HEK293 (cell line): ENCODE results near the gene FOXP1.

Experiments
- CTCF ChIA-PET: fragments of 350-600 bp; formaldehyde crosslinking; extraction: SDS; loops from one replicate; lab custom pipeline; 2021; ENCODE audit warnings: antibody characterized with exemption; lab: Yijun Ruan, JAX
- POLR2A ChIA-PET: fragments of 300-600 bp; formaldehyde crosslinking; extraction: SDS; loops from one replicate; lab custom pipeline; 2020; ENCODE audit warnings: antibody characterized with exemption, inconsistent platforms; lab: Yijun Ruan, JAX
- H3K27ac ChIP-seq: fragments of 200-500 bp; sonication (Bioruptor generic); 2 replicates; pipeline ENCODE4 v1.5.1; 2014; ENCODE audit warnings: low read depth, low read length, control low read depth, inconsistent platforms; ENCODE audit errors: extremely low read depth
- H3K36me3 ChIP-seq, 2 experiments: fragments of 200-500 bp in 1 of 2; sonication (Bioruptor generic) in 1 of 2; 1 replicate in 1 of 2; 2 replicates in 1 of 2; pipeline ENCODE4 v1.5.1; 2014 to 2017; ENCODE audit warnings: inconsistent platforms in 2 of 2, low read length in 2 of 2; ENCODE audit not compliant: control insufficient read depth in 2 of 2, insufficient read depth in 1 of 2
- H3K4me1 ChIP-seq: fragments of 200-500 bp; sonication (Bioruptor generic); 2 replicates; pipeline ENCODE4 v1.5.1; 2014; ENCODE audit warnings: mild to moderate bottlenecking, low read length, inconsistent platforms; ENCODE audit not compliant: control insufficient read depth, insufficient read depth
- H3K4me3 ChIP-seq: 2 replicates; pipeline ENCODE4 v1.5.1; 2011; ENCODE audit warnings: low read depth, mild to moderate bottlenecking, control low read depth, low read length, moderate library complexity
- H3K9me3 ChIP-seq: fragments of 200-500 bp; sonication (Bioruptor generic); 2 replicates; pipeline ENCODE4 v1.5.1; 2014; ENCODE audit warnings: low read depth, low read length, inconsistent platforms; ENCODE audit not compliant: control insufficient read depth, insufficient read depth
- GLI2 ChIP-seq: fragments of 450-650 bp; formaldehyde crosslinking; IDR thresholded peaks from 2 replicates; pipeline ENCODE4; 2017; ENCODE audit warnings: missing biosample characterization, missing genetic modification characterization, low read depth, borderline replicate concordance
- GLIS2 ChIP-seq: fragments of 450-650 bp; formaldehyde crosslinking; IDR thresholded peaks from 2 replicates; pipeline ENCODE4 v1.5.1; 2016; ENCODE audit warnings: missing biosample characterization, missing genetic modification characterization
- HOXA7 ChIP-seq: sonication (generic); formaldehyde crosslinking; IDR thresholded peaks from 2 replicates; pipeline ENCODE4 v1.8.1; 2022; ENCODE audit warnings: missing genetic modification reagents, borderline replicate concordance
- KLF1 ChIP-seq: fragments of 450-650 bp; formaldehyde crosslinking; IDR thresholded peaks from 2 replicates; pipeline ENCODE4 v1.5.1; 2016; ENCODE audit warnings: missing biosample characterization, missing genetic modification characterization
- KLF10 ChIP-seq: fragments of 450-650 bp; IDR thresholded peaks from 2 replicates; pipeline ENCODE4 v1.5.1; 2018; ENCODE audit warnings: missing biosample characterization, mild to moderate bottlenecking, missing genetic modification characterization
- OVOL3 ChIP-seq: fragments of 450-650 bp; formaldehyde crosslinking; IDR thresholded peaks from 2 replicates; pipeline ENCODE4 v1.5.1; 2016; ENCODE audit warnings: missing biosample characterization, missing genetic modification characterization
- PRDM1 ChIP-seq: fragments of 450-650 bp; formaldehyde crosslinking; IDR thresholded peaks from 2 replicates; pipeline ENCODE4; 2016; ENCODE audit warnings: missing biosample characterization, missing genetic modification characterization
- PRDM2 ChIP-seq: fragments of 450-650 bp; formaldehyde crosslinking; IDR thresholded peaks from 2 replicates; pipeline ENCODE4 v1.5.1; 2016; ENCODE audit warnings: missing biosample characterization, missing genetic modification characterization, borderline replicate concordance
- SCRT1 ChIP-seq: fragments of 450-650 bp; formaldehyde crosslinking; IDR thresholded peaks from 2 replicates; pipeline ENCODE4 v1.5.1; 2016; ENCODE audit warnings: missing biosample characterization, missing genetic modification characterization, borderline replicate concordance
- SETDB1 ChIP-seq: IDR thresholded peaks from one replicate; pipeline ENCODE4 v1.6.1; 2017; ENCODE audit warnings: mild to moderate bottlenecking, low read length, moderate library complexity, mixed read lengths; ENCODE audit not compliant: insufficient read length
- TCF7L2 ChIP-seq: IDR thresholded peaks from 2 replicates; pipeline ENCODE4 v1.6.1; 2011; ENCODE audit warnings: low read depth, mild to moderate bottlenecking, inconsistent platforms, low read length, moderate library complexity, borderline replicate concordance
- YY2 ChIP-seq: fragments of 450-650 bp; formaldehyde crosslinking; IDR thresholded peaks from 2 replicates; pipeline ENCODE4 v1.5.1; 2016; ENCODE audit warnings: missing biosample characterization, missing genetic modification characterization
- ZFP37 ChIP-seq: fragments of 450-650 bp; formaldehyde crosslinking; IDR thresholded peaks from 2 replicates; pipeline ENCODE4 v1.5.1; 2016; ENCODE audit warnings: missing biosample characterization, missing genetic modification characterization
- ZNF16 ChIP-seq: fragments of 450-650 bp; formaldehyde crosslinking; IDR thresholded peaks from 2 replicates; pipeline ENCODE4 v1.5.1; 2016; ENCODE audit warnings: low read depth, missing biosample characterization, missing genetic modification characterization
- ZNF24 ChIP-seq: fragments of 450-650 bp; formaldehyde crosslinking; IDR thresholded peaks from 2 replicates; pipeline ENCODE4 v1.5.1; 2016; ENCODE audit warnings: missing biosample characterization, missing genetic modification characterization
- ZNF248 ChIP-seq: fragments of 450-650 bp; formaldehyde crosslinking; IDR thresholded peaks from 2 replicates; pipeline ENCODE4 v1.5.1; 2017; ENCODE audit warnings: missing biosample characterization, missing genetic modification characterization
- ZNF433 ChIP-seq: fragments of 450-650 bp; formaldehyde crosslinking; IDR thresholded peaks from 2 replicates; pipeline ENCODE4 v1.5.1; 2016; ENCODE audit warnings: missing biosample characterization, missing genetic modification characterization, low read depth
- ZNF521 ChIP-seq: fragments of 450-650 bp; formaldehyde crosslinking; IDR thresholded peaks from 2 replicates; pipeline ENCODE4 v1.5.1; 2017; ENCODE audit warnings: missing biosample characterization, mild to moderate bottlenecking, missing genetic modification characterization
- ZNF555 ChIP-seq: fragments of 450-650 bp; formaldehyde crosslinking; conservative IDR thresholded peaks from 2 replicates; pipeline ENCODE4 v1.5.1; 2017; ENCODE audit warnings: missing biosample characterization, mild to moderate bottlenecking, missing genetic modification characterization, inconsistent platforms
- ZNF561 ChIP-seq: fragments of 450-650 bp; IDR thresholded peaks from 2 replicates; pipeline ENCODE4 v1.5.1; 2018; ENCODE audit warnings: missing biosample characterization, missing genetic modification characterization, borderline replicate concordance
- ZNF580 ChIP-seq: fragments of 450-650 bp; formaldehyde crosslinking; IDR thresholded peaks from 2 replicates; pipeline ENCODE4 v1.5.1; 2016; ENCODE audit warnings: missing biosample characterization, missing genetic modification characterization
- ZNF610 ChIP-seq: fragments of 450-650 bp; formaldehyde crosslinking; IDR thresholded peaks from 2 replicates; pipeline ENCODE4 v1.5.1; 2016; ENCODE audit warnings: missing biosample characterization, missing genetic modification characterization, borderline replicate concordance
- ZNF658 ChIP-seq: fragments of 450-650 bp; formaldehyde crosslinking; IDR thresholded peaks from 2 replicates; pipeline ENCODE4; 2016; ENCODE audit warnings: missing biosample characterization, missing genetic modification characterization
- ZNF776 ChIP-seq: fragments of 450-650 bp; formaldehyde crosslinking; IDR thresholded peaks from 2 replicates; pipeline ENCODE4 v1.5.0; 2017; ENCODE audit warnings: missing biosample characterization, missing genetic modification characterization, borderline replicate concordance
- ZNF777 ChIP-seq: fragments of 450-650 bp; formaldehyde crosslinking; IDR thresholded peaks from 2 replicates; pipeline ENCODE4 v1.5.1; 2017; ENCODE audit warnings: missing biosample characterization, missing genetic modification characterization, borderline replicate concordance
- ZNF837 ChIP-seq: fragments of 450-650 bp; formaldehyde crosslinking; IDR thresholded peaks from 2 replicates; pipeline ENCODE4 v1.5.1; 2016; ENCODE audit warnings: missing biosample characterization, missing genetic modification characterization
- ZXDB ChIP-seq: fragments of 450-650 bp; formaldehyde crosslinking; IDR thresholded peaks from 2 replicates; pipeline ENCODE4 v1.5.1; 2016; ENCODE audit warnings: missing biosample characterization, missing genetic modification characterization
- TF ChIP-seq, protein P1 (sequence below): fragments of 450-650 bp; formaldehyde crosslinking; IDR thresholded peaks from 2 replicates; pipeline ENCODE4 v1.5.1; 2016; ENCODE audit warnings: missing biosample characterization, missing genetic modification characterization

Gene FOXP1

DNA sequence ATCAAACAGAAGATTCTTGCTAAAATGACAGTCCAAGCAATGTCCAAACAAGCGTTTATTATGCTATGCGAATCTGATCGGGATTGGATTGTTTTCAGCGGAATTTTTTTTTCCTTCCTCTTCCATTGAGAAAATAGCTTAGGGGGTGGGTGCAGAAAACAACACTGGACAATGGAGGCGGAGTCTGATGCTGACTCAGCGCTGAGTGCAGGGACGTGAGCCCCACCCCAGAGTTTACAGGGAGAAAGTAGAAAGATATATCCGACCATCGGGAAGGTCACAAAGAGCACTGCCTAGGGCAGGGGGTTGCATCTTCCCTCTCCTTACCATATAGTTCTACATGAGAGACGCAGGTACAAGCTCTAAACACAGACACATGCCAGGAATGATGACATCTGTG is 117.0 kb downstream of the FOXP1 start (continued):
- TF ChIP-seq ZNF580 (tag by site-specific recombination) (no peak), ZFP37 (no peak), ZNF837 (tag by site-specific recombination) (no peak), KLF1 (no peak), SETDB1 (no peak), HOXA7 (CRISPR knock-in tag) (no peak), ZNF777 (tag by site-specific recombination) (no peak), ZNF776 (tag by site-specific recombination) (no peak), ZNF610 (tag by site-specific recombination) (no peak), ZNF561 (tag by site-specific recombination) (no peak)
- TF ChIP-seq, all 188 proteins: peak for 4

DNA sequence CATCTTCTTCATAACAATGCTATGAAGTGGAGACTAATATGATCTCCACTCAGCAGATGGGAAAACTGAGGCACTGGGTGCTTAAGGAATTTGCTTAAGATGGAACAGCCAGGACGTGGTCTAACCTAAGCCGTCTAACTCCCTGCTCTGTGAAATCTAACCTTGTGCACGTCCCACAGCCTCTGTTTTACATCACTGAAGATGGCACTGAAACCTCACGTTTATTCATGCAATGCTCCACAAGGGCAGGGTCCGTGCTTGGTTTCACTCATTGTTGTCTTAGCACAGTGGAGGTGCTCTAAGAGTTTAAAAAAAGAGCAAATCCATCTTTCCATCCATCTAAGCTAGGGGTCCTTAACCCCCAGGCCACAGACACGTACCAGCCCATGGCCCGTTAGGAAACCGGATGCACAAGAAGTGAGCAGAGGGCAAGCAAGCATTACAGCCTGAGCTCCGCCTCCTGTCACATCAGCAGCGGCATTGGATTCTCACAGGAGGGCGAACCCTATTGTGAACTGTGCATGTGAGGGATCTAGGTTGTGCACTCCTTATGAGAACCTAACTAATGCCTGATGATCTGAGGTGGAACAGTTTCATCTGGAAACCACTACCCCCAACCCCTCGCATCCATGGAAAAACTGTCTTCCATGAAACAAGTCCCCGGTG is 118.0 kb downstream of the FOXP1 start:
- ChIA-PET CTCF (no interaction called here), POLR2A (no interaction called here)
- Histone ChIP-seq H3K4me1 (no peaks in the 10 kb centered on the region; the same call in 1 of the 2 replicates), H3K9me3 (no peaks in the 10 kb centered on the region), H3K36me3 (no peaks in the 10 kb centered on the region), H3K4me3 (no peak overlapping the region), H3K27ac (no peak overlapping the region)
- TF ChIP-seq ZNF16 (tag by site-specific recombination): no peak
- TF ChIP-seq, protein P1, sequence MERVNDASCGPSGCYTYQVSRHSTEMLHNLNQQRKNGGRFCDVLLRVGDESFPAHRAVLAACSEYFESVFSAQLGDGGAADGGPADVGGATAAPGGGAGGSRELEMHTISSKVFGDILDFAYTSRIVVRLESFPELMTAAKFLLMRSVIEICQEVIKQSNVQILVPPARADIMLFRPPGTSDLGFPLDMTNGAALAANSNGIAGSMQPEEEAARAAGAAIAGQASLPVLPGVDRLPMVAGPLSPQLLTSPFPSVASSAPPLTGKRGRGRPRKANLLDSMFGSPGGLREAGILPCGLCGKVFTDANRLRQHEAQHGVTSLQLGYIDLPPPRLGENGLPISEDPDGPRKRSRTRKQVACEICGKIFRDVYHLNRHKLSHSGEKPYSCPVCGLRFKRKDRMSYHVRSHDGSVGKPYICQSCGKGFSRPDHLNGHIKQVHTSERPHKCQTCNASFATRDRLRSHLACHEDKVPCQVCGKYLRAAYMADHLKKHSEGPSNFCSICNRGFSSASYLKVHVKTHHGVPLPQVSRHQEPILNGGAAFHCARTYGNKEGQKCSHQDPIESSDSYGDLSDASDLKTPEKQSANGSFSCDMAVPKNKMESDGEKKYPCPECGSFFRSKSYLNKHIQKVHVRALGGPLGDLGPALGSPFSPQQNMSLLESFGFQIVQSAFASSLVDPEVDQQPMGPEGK (tag by site-specific recombination): no peak
- no peak for TF ChIP-seq SCRT1

DNA sequence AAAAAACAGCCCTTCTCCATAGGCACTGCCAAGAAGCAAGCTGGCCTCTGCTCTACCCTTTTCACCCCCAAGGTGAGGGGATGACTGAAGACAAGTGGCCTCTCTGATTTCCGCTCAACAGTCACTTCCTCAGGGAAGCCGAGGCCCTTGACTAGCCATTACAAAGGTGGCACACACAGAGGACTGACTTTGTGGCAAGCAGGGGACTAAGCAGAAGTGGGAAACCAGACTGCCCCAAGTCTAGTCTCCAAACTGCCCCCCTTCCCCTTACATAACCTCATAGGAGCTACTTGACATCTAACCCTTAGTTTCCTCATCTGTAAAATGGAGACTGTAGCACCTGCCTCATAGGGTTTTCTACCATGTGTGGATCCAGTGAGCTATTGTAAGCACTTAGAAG is 118.9 kb downstream of the FOXP1 start:
- Histone ChIP-seq H3K9me3 (no peaks in the 10 kb centered on the region), H3K4me1 (no peaks in the 10 kb centered on the region; the same call in 1 of the 2 replicates), H3K27ac (no peak overlapping the region), H3K36me3 (no peaks in the 10 kb centered on the region), H3K4me3 (no peak overlapping the region)
- ChIA-PET CTCF (interaction anchor here (0.8 kb wide), 1 partner anchor 114 kb away, joined by 4 read pairs; no protein-coding TSS in a partner anchor), POLR2A (no interaction called here)
- no peak for TF ChIP-seq GLI2 (tag by site-specific recombination)
- no peak for TF ChIP-seq GLIS2 (tag by site-specific recombination)
- TF ChIP-seq OVOL3 (tag by site-specific recombination): no peak
- no peak for TF ChIP-seq ZNF24 (tag by site-specific recombination)
- no peak for TF ChIP-seq PRDM2 (tag by site-specific recombination)
- no peak for TF ChIP-seq ZNF555 (tag by site-specific recombination)
- no peak for TF ChIP-seq ZNF433 (tag by site-specific recombination)
- no peak for TF ChIP-seq TCF7L2
- TF ChIP-seq ZNF521: no peak
- no peak for TF ChIP-seq YY2 (tag by site-specific recombination)
- no peak for TF ChIP-seq KLF10 (tag by site-specific recombination)
- TF ChIP-seq ZXDB: no peak
- no peak for TF ChIP-seq ZNF658
- TF ChIP-seq ZNF248 (tag by site-specific recombination): no peak
- no peak for TF ChIP-seq PRDM1 (tag by site-specific recombination)
